HL-60 (cell line): ENCODE results near the gene RERE.

ENCODE experiments used
- TF ChIP-seq, protein P1 (sequence below): IDR thresholded peaks from 2 replicates; pipeline ENCODE4 v1.6.1; 2012; ENCODE audit warnings: low read depth; ENCODE audit not compliant: insufficient replicate concordance
- TF ChIP-seq, protein P2 (sequence below): IDR thresholded peaks from one replicate; pipeline ENCODE4 v1.5.1; 2011; ENCODE audit warnings: low read length, control low read depth, inconsistent platforms; ENCODE audit not compliant: insufficient read depth

- TF ChIP-seq, protein P1, sequence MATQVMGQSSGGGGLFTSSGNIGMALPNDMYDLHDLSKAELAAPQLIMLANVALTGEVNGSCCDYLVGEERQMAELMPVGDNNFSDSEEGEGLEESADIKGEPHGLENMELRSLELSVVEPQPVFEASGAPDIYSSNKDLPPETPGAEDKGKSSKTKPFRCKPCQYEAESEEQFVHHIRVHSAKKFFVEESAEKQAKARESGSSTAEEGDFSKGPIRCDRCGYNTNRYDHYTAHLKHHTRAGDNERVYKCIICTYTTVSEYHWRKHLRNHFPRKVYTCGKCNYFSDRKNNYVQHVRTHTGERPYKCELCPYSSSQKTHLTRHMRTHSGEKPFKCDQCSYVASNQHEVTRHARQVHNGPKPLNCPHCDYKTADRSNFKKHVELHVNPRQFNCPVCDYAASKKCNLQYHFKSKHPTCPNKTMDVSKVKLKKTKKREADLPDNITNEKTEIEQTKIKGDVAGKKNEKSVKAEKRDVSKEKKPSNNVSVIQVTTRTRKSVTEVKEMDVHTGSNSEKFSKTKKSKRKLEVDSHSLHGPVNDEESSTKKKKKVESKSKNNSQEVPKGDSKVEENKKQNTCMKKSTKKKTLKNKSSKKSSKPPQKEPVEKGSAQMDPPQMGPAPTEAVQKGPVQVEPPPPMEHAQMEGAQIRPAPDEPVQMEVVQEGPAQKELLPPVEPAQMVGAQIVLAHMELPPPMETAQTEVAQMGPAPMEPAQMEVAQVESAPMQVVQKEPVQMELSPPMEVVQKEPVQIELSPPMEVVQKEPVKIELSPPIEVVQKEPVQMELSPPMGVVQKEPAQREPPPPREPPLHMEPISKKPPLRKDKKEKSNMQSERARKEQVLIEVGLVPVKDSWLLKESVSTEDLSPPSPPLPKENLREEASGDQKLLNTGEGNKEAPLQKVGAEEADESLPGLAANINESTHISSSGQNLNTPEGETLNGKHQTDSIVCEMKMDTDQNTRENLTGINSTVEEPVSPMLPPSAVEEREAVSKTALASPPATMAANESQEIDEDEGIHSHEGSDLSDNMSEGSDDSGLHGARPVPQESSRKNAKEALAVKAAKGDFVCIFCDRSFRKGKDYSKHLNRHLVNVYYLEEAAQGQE, result no peak
- TF ChIP-seq, protein P2, sequence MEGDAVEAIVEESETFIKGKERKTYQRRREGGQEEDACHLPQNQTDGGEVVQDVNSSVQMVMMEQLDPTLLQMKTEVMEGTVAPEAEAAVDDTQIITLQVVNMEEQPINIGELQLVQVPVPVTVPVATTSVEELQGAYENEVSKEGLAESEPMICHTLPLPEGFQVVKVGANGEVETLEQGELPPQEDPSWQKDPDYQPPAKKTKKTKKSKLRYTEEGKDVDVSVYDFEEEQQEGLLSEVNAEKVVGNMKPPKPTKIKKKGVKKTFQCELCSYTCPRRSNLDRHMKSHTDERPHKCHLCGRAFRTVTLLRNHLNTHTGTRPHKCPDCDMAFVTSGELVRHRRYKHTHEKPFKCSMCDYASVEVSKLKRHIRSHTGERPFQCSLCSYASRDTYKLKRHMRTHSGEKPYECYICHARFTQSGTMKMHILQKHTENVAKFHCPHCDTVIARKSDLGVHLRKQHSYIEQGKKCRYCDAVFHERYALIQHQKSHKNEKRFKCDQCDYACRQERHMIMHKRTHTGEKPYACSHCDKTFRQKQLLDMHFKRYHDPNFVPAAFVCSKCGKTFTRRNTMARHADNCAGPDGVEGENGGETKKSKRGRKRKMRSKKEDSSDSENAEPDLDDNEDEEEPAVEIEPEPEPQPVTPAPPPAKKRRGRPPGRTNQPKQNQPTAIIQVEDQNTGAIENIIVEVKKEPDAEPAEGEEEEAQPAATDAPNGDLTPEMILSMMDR, result no peak
Observed at GRCh38 chr1:8562222-8562621, 255.2 kb downstream of the RERE start.
